Right lobe of liver (tissue), 6 donors: ENCODE data around the gene TNS3. TPM values are rescaled to one million over a fixed set of nuclear protein-coding genes. Genes with fewer than 3 reads are reported as not detected.
A peak's percentile ranks its signal among the peaks of the same experiment; 100 is the strongest.

Experiments used
- ATAC-seq, 4 donors: fragments of 200-7000 bp; cut with Tn5 transposase; one replicate each; pipeline ENCODE4 v1.9.1; 2020; ENCODE audit warnings: mild to moderate bottlenecking in 4 of 4, moderate library complexity in 4 of 4
- DNase-seq, 3 donors: peaks; one replicate each; pipeline ENCODE4 v3.0.0-alpha.2; 2020
- H3K27ac ChIP-seq, 3 donors: fragments of 200-600 bp; one replicate each; pipeline ENCODE4 v1.8.0; 2022
- H3K27me3 ChIP-seq, 2 donors: fragments of 200-600 bp; one replicate each; pipeline ENCODE4 v1.8.0; 2022
- H3K36me3 ChIP-seq, 4 donors: fragments of 200-600 bp; sonication (generic) in 1 of 4; one replicate each; pipeline versions ENCODE4 v1.5.1 to v1.8.0; 2017 to 2022; ENCODE audit warnings: control low read depth in 1 of 4
- H3K4me1 ChIP-seq, 4 donors: fragments of 200-600 bp; sonication (generic) in 1 of 4; one replicate each; pipeline versions ENCODE4 v1.5.1 to v1.8.0; 2017 to 2022; ENCODE audit warnings: control low read depth in 1 of 4
- H3K4me3 ChIP-seq, 3 donors: fragments of 200-600 bp; one replicate each; pipeline ENCODE4 v1.8.0; 2022
- H3K9me3 ChIP-seq, 4 donors: fragments of 200-600 bp; sonication (generic) in 1 of 4; one replicate each; pipeline versions ENCODE4 v1.5.1 to v1.8.0; 2017 to 2022; ENCODE audit warnings: control low read depth in 1 of 4
- POLR2A ChIP-seq: fragments of 450-650 bp; IDR thresholded peaks from one replicate; pipeline ENCODE4 v1.6.1; 2017; ENCODE audit warnings: antibody characterized with exemption, mild to moderate bottlenecking
- WGBS: methylation state at CpG from one replicate; pipeline ENCODE4 v1.1.6; 2018; ENCODE audit warnings: low coverage, low lambda C conversion rate; ENCODE audit not compliant: insufficient coverage; ENCODE audit errors: missing lambda C conversion rate; 5-methylcytosine and 5-hydroxymethylcytosine counted together
- intact Hi-C, 2 donors: fragments of 100-400 bp; cut with DNase I; formaldehyde crosslinking; loops; one replicate each; pipeline versions ENCODE4 v1.11.2 to v1.14.1; 2022
- total RNA-seq, 6 experiments: library from RNA; depleted of rRNA in 2 of 6; stranded (reverse); fragments of >200 nt in 2 of 6; fragmentation: NEBNext Ultra II Directional in 3 of 6; extraction: Animal tissue kit (Norgen Biotek cat#: 25700) in 3 of 6; gene quantifications; one replicate each; pipeline versions ENCODE4 v1.1.0 to v1.2.4, GENCODE V29; 2016 to 2023
- TF ChIP-seq, protein P1 (sequence below), 4 donors: fragments of 200-600 bp in 3 of 4; fragments of 450-650 bp in 1 of 4; IDR thresholded peaks; one replicate each; pipeline versions ENCODE4 v1.5.1 to v1.8.0; 2016 to 2022; ENCODE audit warnings: antibody characterized with exemption in 4 of 4, mild to moderate bottlenecking in 2 of 4
- donor health status: DM: no; HTN: yes; CAD: no.
- donor health status: DM: no; HTN: no; CAD: no.
- donor health status: DM: no; HTN: no; CAD: no.
- donor health status: DM: no; HTN: yes; CAD: no.
- donor health status: DM: no; HTN: yes; CAD: no.

TNS3 gene
- total RNA-seq, 6 experiments from 2014 or later, result 51.2 to 95.0 (median 58.4) TPM

DNA sequence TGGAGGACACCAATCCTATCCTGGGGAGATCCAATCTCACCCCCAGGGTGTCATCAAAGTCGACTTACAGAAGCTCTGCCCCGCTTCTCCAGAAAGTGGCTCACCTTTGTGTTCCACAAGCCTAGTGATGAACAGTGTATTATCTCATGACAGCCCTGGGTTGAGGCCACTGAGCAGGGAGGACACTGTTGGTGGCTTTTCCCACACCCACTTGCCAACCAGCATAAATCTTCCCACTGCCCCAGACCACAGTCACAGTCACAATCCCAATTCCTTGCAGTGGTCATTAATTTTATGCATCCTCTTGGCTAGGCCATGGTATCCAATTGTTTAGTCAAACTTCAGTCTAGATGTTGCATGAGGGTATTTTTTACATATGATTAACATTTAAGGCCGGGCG, 18.4 kb downstream of the TNS3 start:
- TF ChIP-seq POLR2A, result no peak
- TF ChIP-seq, protein P1, sequence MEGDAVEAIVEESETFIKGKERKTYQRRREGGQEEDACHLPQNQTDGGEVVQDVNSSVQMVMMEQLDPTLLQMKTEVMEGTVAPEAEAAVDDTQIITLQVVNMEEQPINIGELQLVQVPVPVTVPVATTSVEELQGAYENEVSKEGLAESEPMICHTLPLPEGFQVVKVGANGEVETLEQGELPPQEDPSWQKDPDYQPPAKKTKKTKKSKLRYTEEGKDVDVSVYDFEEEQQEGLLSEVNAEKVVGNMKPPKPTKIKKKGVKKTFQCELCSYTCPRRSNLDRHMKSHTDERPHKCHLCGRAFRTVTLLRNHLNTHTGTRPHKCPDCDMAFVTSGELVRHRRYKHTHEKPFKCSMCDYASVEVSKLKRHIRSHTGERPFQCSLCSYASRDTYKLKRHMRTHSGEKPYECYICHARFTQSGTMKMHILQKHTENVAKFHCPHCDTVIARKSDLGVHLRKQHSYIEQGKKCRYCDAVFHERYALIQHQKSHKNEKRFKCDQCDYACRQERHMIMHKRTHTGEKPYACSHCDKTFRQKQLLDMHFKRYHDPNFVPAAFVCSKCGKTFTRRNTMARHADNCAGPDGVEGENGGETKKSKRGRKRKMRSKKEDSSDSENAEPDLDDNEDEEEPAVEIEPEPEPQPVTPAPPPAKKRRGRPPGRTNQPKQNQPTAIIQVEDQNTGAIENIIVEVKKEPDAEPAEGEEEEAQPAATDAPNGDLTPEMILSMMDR (IDR thresholded peaks at IDR 0.05), result no peak
- ATAC-seq, result no peak
- WGBS, result 92% methylated on average over 2 of the region's 4 CpGs

DNA sequence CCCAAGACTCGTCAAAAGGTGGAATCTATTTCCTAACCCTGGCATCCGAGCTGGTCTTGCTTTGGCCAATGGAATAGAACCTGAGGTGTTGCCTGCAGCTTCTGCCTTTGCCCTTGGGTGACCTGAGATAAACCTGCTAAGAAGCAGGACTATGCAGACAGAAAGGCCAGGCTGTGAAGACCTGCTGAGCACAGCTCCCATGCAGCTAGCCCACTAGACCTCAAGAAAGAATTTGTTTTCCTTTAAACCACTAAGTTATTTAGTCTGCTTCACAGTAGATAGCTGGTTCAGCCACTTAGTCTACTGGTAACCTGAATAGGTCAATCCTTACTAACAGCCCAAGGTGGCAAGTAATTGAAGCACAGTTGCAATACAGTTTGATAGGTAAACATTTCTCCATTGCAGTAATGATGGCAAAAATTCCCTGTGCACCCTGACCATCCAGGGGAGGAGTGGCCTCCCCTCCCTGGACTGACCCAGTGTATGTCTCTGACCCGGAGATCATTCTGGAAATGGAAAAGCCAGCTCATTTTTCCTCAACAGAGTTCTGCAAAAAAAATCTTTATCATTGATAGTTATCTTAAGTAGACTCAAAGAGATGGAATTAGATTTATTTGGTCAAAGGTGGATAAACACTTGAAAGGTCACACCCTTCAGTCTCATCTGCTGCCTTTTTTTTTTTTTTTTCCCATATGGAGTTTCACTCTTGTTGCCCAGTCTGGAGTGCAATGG, 20.0 kb downstream of the TNS3 start:
- peak in 1 of 3 donors; percentile 48 for DNase-seq
- Histone ChIP-seq H3K36me3 (no peaks in the 10 kb centered on the region), H3K4me3 (no peak overlapping the region), H3K4me1 (peaks cover 0 to 11% (median 0%) of the 10 kb centered on the region in 4 donors), H3K27ac (peak overlapping the region in 1 of 3 donors; percentile 49), H3K27me3 (no peaks in the 10 kb centered on the region), H3K9me3 (no peaks in the 10 kb centered on the region)
- TF ChIP-seq, protein P1 (IDR thresholded peaks at IDR 0.05), result no peak
- no peak for TF ChIP-seq POLR2A
- 37% methylated on average over 3 of the region's 3 CpGs for WGBS
- intact Hi-C loops, result no loop called here
- peak; percentile 52 to 82 (median 67) for ATAC-seq

More for the DNA sequence above, 18.4 kb downstream of the TNS3 start:
- no peaks in the 10 kb centered on the region for H3K27me3 ChIP-seq
- peak in 1 of 3 donors; percentile 0 for DNase-seq
- no peaks in the 10 kb centered on the region for H3K9me3 ChIP-seq
- no peaks in the 10 kb centered on the region for H3K36me3 ChIP-seq
- intact Hi-C loops, result no loop called here
- peaks cover 0 to 11% (median 5%) of the 10 kb centered on the region in 4 donors for H3K4me1 ChIP-seq
- no peak overlapping the region for H3K27ac ChIP-seq
- no peak overlapping the region for H3K4me3 ChIP-seq

DNA sequence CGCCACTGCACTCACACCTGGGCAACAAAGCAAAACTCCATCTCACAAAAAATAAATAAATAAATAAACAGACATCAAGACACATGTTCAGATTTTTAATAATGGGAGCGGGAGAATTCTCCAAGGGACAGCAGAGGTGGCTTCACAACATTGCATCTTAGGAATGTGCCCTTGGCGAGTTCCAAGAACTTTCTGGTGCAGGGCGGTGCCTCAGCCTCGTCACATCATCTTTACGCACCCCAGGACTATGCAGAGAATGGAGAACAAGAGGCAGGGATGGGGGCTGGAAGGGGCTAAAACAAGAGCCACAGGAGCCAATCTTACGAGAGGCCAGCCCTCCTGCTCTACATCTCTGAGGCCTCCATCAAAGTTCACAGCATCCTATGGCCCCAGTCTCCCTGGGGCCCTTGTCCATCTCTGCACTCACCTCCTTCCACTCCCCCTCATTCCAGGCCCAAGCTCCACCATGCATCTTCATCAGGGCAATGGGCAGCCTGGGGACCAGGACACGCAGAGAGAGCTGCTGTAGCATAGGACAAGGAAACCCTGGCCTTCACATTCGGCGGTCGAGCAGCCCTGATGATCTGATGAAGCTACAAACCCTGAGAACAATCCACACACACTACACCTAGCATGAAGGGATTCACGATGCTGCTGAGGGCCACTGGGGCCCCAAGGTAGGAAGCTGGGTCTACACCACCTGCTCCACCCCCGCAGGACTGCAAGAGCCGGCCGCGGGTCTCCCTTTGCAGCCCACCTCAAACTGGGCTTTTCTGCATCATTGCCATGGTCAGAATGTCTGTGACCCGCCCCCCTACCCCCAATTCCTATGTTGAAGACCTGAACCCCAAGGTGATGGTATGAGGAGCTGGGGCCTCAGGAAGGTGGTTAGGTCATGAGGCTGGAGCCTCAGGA, 22.3 kb downstream of the TNS3 start:
- DNase-seq, result peak in 1 of 3 donors; percentile 50
- H3K4me3 ChIP-seq, result no peak overlapping the region
- no peaks in the 10 kb centered on the region for H3K36me3 ChIP-seq
- no peak overlapping the region for H3K27ac ChIP-seq
- ATAC-seq, result no peak
- no peaks in the 10 kb centered on the region for H3K9me3 ChIP-seq
- H3K4me1 ChIP-seq, result peaks cover 0 to 11% (median 0%) of the 10 kb centered on the region in 4 donors
- TF ChIP-seq, protein P1 (IDR thresholded peaks at IDR 0.05), result no peak
- TF ChIP-seq POLR2A, result no peak
- no peaks in the 10 kb centered on the region for H3K27me3 ChIP-seq
- WGBS, result 87% methylated on average over 5 of the region's 17 CpGs
- intact Hi-C loops, result no loop called here

DNA sequence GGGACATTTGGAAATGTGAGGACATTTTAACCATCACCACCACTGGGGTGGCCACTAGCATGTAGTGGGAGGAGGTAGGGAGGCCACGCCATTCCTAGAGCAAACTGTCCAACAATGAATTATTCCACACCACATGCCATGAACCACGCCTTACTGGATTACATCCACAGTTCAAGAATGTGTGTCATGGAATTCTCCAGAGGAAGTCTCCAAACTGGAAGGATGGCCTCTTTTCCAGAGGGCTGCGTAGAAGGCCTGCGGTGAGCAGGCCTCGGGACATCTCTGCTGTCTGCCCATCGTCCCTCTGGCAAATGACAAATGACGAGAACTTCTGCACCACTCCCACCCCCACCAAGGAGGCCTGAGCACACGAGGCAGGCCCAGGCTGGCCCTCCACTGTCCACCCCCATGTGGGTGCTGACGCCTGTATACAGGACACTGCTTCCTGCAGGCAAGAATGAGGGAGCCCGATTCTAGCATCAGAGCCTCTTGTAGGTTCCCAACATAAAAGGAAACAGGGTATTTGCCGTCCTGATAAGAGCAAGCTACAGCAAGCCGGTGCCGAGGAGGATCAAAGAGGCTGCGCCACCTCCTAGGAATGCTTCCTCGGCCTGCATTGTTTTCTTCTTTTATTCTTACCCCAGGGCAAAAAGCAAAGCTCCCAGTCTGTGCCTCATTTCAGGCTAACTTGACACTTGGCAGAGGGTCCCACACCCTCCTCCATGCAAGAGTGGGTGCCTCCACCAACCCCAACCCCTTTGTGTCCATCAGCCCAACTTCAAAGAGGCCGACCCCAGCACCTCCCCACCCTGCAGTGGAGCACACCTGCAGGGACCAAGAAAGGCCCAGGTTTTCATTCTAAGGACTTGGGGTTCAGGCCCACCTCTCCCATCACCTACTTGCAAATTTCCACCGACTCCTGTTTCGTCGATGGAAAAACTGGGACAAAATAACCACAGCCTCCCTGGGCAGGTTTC, 23.9 kb downstream of the TNS3 start:
- peak in 2 of 4 donors; percentile 13 to 30 for ATAC-seq
- peaks cover 0 to 11% (median 0%) of the 10 kb centered on the region in 4 donors for H3K4me1 ChIP-seq
- H3K27me3 ChIP-seq, result no peaks in the 10 kb centered on the region
- peak overlapping the region in 1 of 3 donors; percentile 31 for H3K27ac ChIP-seq
- no peak overlapping the region for H3K4me3 ChIP-seq
- intact Hi-C loops, result no loop called here
- peak in 1 of 3 donors; percentile 11 for DNase-seq
- 90% methylated on average over 2 of the region's 19 CpGs for WGBS
- H3K9me3 ChIP-seq, result no peaks in the 10 kb centered on the region
- no peaks in the 10 kb centered on the region for H3K36me3 ChIP-seq
- TF ChIP-seq, protein P1 (IDR thresholded peaks at IDR 0.05), result no peak
- TF ChIP-seq POLR2A, result no peak
